Neuronal stem cell (in vitro differentiated cells): ENCODE data around the gene C12orf76.
"Not testable (repeated sequence)": the region's sequence is repeated elsewhere in the genome, so short reads cannot be mapped to it uniquely, and the experiment has no call there.

Source experiments
- DNase-seq: peaks from one replicate; pipeline ENCODE4 v3.0.0-alpha.2; 2013; ENCODE audit warnings: low spot score
- H2AFZ ChIP-seq: one replicate; pipeline ENCODE4 v1.6.1; 2013; ENCODE audit warnings: mild to moderate bottlenecking, low read length, inconsistent platforms
- H2AK5ac ChIP-seq: 2 replicates; pipeline ENCODE4 v1.6.1; 2013; ENCODE audit warnings: low read depth, mild to moderate bottlenecking, inconsistent platforms, low read length, moderate library complexity, mixed read lengths
- H2BK120ac ChIP-seq: 2 replicates; pipeline ENCODE4 v1.6.1; 2013; ENCODE audit warnings: low read depth, mild to moderate bottlenecking, inconsistent platforms, low read length, moderate library complexity, mixed read lengths
- H2BK12ac ChIP-seq: one replicate; pipeline ENCODE4 v1.6.1; 2013; ENCODE audit warnings: low read length, inconsistent platforms
- H2BK15ac ChIP-seq: 2 replicates; pipeline ENCODE4 v1.6.1; 2013; ENCODE audit warnings: mild to moderate bottlenecking, low read length, inconsistent platforms, mixed read lengths
- H2BK5ac ChIP-seq: one replicate; pipeline ENCODE4 v1.6.1; 2013; ENCODE audit warnings: inconsistent platforms, mild to moderate bottlenecking, low read length, moderate library complexity
- H3K14ac ChIP-seq: one replicate; pipeline ENCODE4 v1.6.1; 2013; ENCODE audit warnings: low read length, inconsistent platforms
- H3K18ac ChIP-seq: 2 replicates; pipeline ENCODE4 v1.6.1; 2013; ENCODE audit warnings: low read length, inconsistent platforms
- H3K23ac ChIP-seq: 2 replicates; pipeline ENCODE4 v1.6.1; 2013; ENCODE audit warnings: low read depth, mild to moderate bottlenecking, mixed read lengths, low read length, inconsistent platforms; ENCODE audit not compliant: poor library complexity
- H3K27ac ChIP-seq: replicated peaks from 3 replicates; pipeline ENCODE4 v1.5.1; 2013; ENCODE audit warnings: low read length, inconsistent platforms
- H3K27me3 ChIP-seq, 3 experiments: 2 replicates each; pipeline ENCODE4 v1.6.1; 2013; ENCODE audit warnings: low read length in 3 of 3, mild to moderate bottlenecking in 2 of 3, inconsistent platforms in 1 of 3, low read depth in 1 of 3, mixed read lengths in 1 of 3, moderate library complexity in 1 of 3; ENCODE audit not compliant: control insufficient read depth in 3 of 3, insufficient read depth in 3 of 3
- H3K36me3 ChIP-seq, 2 donors: replicated peaks in 1 of 2; 2 replicates each; pipeline ENCODE4 v1.6.1; 2013; ENCODE audit warnings: low read length in 2 of 2; ENCODE audit not compliant: control insufficient read depth in 2 of 2, insufficient read depth in 2 of 2
- H3K4ac ChIP-seq: 2 replicates; pipeline ENCODE4 v1.6.1; 2013; ENCODE audit warnings: inconsistent platforms, mild to moderate bottlenecking, low read length, moderate library complexity
- H3K4me1 ChIP-seq, 2 donors: 1 replicate in 1 of 2; 2 replicates in 1 of 2; pipeline ENCODE4 v1.6.1; 2013; ENCODE audit warnings: low read length in 2 of 2, low read depth in 1 of 2; ENCODE audit not compliant: control insufficient read depth in 2 of 2, insufficient read depth in 1 of 2
- H3K4me2 ChIP-seq: one replicate; pipeline ENCODE4 v1.6.1; 2013; ENCODE audit warnings: mild to moderate bottlenecking, low read length, inconsistent platforms; ENCODE audit not compliant: insufficient read depth, poor library complexity, severe bottlenecking
- H3K4me3 ChIP-seq, 2 donors: 2 replicates each; pipeline ENCODE4 v1.5.1; 2013; ENCODE audit warnings: low read length in 2 of 2, mild to moderate bottlenecking in 2 of 2, inconsistent platforms in 1 of 2, moderate library complexity in 1 of 2
- H3K79me1 ChIP-seq: one replicate; pipeline ENCODE4 v1.6.1; 2013; ENCODE audit warnings: low read depth, mild to moderate bottlenecking, inconsistent platforms, low read length, moderate library complexity
- H3K9ac ChIP-seq: one replicate; pipeline ENCODE4 v1.6.1; 2013; ENCODE audit warnings: mild to moderate bottlenecking, low read depth, low read length, inconsistent platforms; ENCODE audit not compliant: poor library complexity
- H3K9me3 ChIP-seq, 2 donors: replicated peaks in 1 of 2; 2 replicates each; pipeline versions ENCODE3 to v1.6.1; 2013; ENCODE audit warnings: low read length in 2 of 2, mild to moderate bottlenecking in 2 of 2, inconsistent platforms in 1 of 2, low read depth in 1 of 2, mixed read lengths in 1 of 2, moderate library complexity in 1 of 2; ENCODE audit not compliant: control insufficient read depth in 2 of 2, insufficient read depth in 1 of 2
- H4K8ac ChIP-seq: one replicate; pipeline ENCODE4 v1.6.1; 2013; ENCODE audit warnings: low read depth, mild to moderate bottlenecking, inconsistent platforms, low read length, moderate library complexity
- H4K91ac ChIP-seq: one replicate; pipeline ENCODE4 v1.6.1; 2013; ENCODE audit warnings: low read length, low read depth, mild to moderate bottlenecking, inconsistent platforms; ENCODE audit not compliant: poor library complexity
- WGBS, 2 donors: extraction: QIAGEN DNeasy Blood & Tissue Kit; methylation state at CpG; one replicate each; pipeline ENCODE4 v1.1.7; 2013; ENCODE audit warnings: missing lambda C conversion rate in 2 of 2, mixed read lengths in 1 of 2; ENCODE audit not compliant: insufficient read length in 2 of 2, insufficient replicate concordance in 1 of 2; ENCODE audit errors: extremely low coverage in 2 of 2; 5-methylcytosine and 5-hydroxymethylcytosine counted together

Gene C12orf76

DNA sequence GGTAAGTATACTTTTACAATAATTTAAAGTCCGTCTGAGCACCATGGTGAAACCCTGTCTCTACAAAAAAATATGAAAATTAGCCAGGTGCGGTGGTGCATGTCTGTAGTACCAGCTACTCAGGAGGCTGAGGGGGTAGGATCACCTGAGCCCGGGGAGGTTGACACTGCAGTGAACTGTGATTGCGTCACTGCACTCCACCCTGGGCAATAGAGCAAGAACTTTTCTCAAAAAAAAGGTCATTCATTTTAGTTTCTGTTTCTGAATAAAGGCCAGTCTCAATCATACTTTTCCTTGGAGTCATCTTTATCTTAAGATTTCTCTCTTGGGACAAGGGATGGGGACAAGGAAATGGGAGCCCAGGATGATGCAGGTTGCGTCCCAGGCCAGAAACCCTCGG lies 36.2 kb downstream of the C12orf76 start:
- Histone ChIP-seq H3K36me3 (peaks cover 2 to 44% of the 10 kb centered on the region in 2 donors), H4K8ac (no peak overlapping the region), H2BK120ac (no peak overlapping the region), H2BK15ac (no peak overlapping the region), H3K27ac (no peak overlapping the region), H3K4me3 (no peak overlapping the region), H3K14ac (no peak overlapping the region), H3K9ac (no peak overlapping the region), H3K23ac (no peak overlapping the region), H2BK5ac (no peak overlapping the region), H3K27me3 (no peaks in the 10 kb centered on the region), H3K4me1 (no peaks in the 10 kb centered on the region), H3K18ac (no peak overlapping the region), H3K4ac (no peak overlapping the region), H3K9me3 (no peaks in the 10 kb centered on the region), H2AFZ (no peak overlapping the region), H4K91ac (no peak overlapping the region), H2AK5ac (no peak overlapping the region), H3K4me2 (no peak overlapping the region), H2BK12ac (no peak overlapping the region), H3K79me1 (no peaks in the 10 kb centered on the region)
- no peak for DNase-seq
- no CpG with 5 or more reads among the region's 6 CpGs for WGBS, 2 donors

DNA sequence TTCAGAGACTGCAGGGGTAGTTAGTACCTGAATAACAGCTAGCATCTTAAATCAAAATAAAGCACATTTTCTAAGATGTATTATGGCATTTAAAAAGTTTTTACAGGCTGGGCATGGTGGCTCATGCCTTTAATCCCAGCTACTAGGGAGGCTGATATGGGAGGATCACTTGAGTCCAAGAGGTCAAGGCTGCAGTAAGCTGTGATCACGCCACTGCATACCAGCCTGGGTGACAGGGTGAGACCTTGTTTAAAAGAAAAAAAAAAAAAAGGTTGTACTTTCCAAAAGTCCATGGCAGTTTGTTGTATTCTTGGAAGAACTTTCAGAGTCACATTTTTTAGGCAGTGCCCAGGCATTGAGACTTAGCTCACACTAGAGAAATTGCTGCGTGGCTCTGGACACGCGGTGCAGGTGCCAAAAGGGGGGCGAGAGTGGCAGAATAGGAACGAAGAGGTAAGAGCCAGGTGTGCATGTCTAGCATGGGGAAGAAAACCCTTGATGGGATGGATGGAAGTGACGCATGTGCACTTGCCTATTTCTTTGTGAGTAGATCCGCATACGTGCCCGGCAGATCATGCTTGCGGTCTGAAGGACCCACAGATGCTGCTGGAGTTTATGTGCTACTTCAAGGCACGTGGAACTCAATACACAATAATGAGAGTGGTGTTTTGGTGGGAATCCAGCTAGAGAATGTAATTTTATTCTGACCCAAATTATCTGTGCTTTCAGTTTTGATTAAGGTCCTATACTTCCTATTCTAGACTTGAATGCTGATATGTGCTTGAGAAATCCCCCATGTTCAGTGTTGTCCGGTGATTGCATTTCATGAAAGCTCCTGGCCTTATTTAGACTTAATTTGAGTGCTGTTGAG lies 37.2 kb downstream of the C12orf76 start:
- Histone ChIP-seq H2BK15ac (no peak overlapping the region), H3K9ac (no peak overlapping the region), H3K79me1 (no peaks in the 10 kb centered on the region), H2BK5ac (no peak overlapping the region), H3K4me1 (no peaks in the 10 kb centered on the region), H3K4ac (no peak overlapping the region), H2AK5ac (no peak overlapping the region), H3K18ac (no peak overlapping the region), H3K23ac (no peak overlapping the region), H3K4me2 (no peak overlapping the region), H3K4me3 (no peak overlapping the region), H2AFZ (no peak overlapping the region), H3K27ac (no peak overlapping the region), H2BK12ac (no peak overlapping the region), H3K9me3 (no peaks in the 10 kb centered on the region), H4K8ac (no peak overlapping the region), H2BK120ac (no peak overlapping the region), H3K36me3 (peaks cover 2 to 35% of the 10 kb centered on the region in 2 donors), H3K14ac (no peak overlapping the region), H4K91ac (no peak overlapping the region), H3K27me3 (no peaks in the 10 kb centered on the region)
- no CpG with 5 or more reads among the region's 13 CpGs for WGBS, 2 donors
- DNase-seq = no peak

DNA sequence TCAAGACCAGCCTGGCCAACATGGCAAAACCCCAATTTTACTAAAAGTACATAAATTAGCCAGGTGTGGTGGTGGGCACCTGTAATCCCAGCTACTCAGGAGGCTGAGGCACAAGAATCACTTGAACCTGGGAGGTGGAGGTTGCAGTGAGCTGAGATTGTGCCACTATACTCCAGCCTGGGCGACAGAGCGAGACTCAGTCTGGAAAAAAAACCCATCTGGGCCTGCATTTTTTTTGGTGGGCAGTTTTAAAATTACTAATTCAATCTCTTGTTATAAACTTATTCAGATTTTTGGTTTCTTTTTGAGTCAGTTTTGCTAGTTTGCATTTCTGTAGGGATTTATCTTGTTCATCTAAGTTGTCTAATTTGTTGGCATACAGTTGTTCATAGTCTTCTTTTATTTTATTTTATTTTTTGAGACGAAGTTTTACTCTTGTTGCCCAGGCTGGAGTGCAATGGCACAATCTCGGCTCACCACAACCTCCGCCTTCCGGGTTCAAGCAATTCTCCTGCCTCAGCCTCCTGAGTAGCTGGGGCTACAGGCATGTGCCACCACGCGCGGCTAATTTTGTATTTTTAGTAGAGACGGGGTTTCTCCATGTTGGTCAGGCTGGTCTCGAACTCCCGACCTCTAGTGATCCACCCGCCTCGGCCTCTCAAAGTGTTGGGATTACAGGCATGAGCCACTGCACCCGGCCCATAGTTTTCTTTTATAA lies 39.5 kb downstream of the C12orf76 start:
- not testable (repeated sequence) for H4K91ac ChIP-seq, H3K4me2 ChIP-seq

DNA sequence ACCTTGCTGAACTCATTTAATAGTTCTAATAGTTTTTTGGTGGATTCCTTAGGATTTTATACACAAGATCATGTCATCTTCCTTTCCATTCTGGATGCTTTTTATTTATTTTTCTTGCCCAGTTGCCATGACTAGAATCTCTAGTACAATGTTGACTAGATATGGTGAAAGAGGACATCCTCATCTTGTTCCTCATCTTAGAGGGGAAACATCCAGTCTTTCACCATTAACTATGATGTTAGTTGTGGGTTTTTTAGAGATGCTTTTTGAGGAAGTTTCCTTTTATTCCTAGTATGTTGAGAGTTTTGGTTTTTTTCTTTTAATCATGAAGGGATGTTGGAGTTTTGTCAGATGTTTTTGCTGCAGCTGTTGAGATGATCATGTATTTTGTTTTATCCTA lies 40.4 kb downstream of the C12orf76 start:
- Histone ChIP-seq H3K27me3 (no peaks in the 10 kb centered on the region), H3K23ac (no peak overlapping the region), H3K27ac (no peak overlapping the region), H3K4me3 (no peak overlapping the region), H3K4me1 (no peaks in the 10 kb centered on the region), H3K4ac (no peak overlapping the region), H3K79me1 (no peaks in the 10 kb centered on the region), H2BK5ac (no peak overlapping the region), H2AK5ac (no peak overlapping the region), H3K18ac (no peak overlapping the region), H3K14ac (no peak overlapping the region), H2BK12ac (no peak overlapping the region), H2BK15ac (no peak overlapping the region), H3K9me3 (no peaks in the 10 kb centered on the region), H4K91ac (no peak overlapping the region), H3K9ac (no peak overlapping the region), H3K4me2 (no peak overlapping the region), H4K8ac (no peak overlapping the region), H2BK120ac (no peak overlapping the region), H3K36me3 (peaks cover 0 to 11% of the 10 kb centered on the region in 2 donors), H2AFZ (no peak overlapping the region)
- DNase-seq = no peak

More for the DNA sequence above, 39.5 kb downstream of the C12orf76 start:
- H3K14ac ChIP-seq, H3K9me3 ChIP-seq, H3K23ac ChIP-seq, H3K18ac ChIP-seq, H2AK5ac ChIP-seq, H2BK15ac ChIP-seq, H2BK5ac ChIP-seq, DNase-seq, H2BK120ac ChIP-seq, H3K79me1 ChIP-seq, H3K4me1 ChIP-seq, H2AFZ ChIP-seq, H3K9ac ChIP-seq, H3K27ac ChIP-seq, H3K4me3 ChIP-seq, H3K4ac ChIP-seq, H3K27me3 ChIP-seq, H4K8ac ChIP-seq, H2BK12ac ChIP-seq: not testable (repeated sequence)
- WGBS, 2 donors = no CpG with 5 or more reads among the region's 15 CpGs
- H3K36me3 ChIP-seq = peaks cover 0 to 21% of the 10 kb centered on the region in 2 donors
